GM18867 (cell line): ENCODE data around the gene DDX20.
"Not testable (repeated sequence)": the region's sequence is repeated elsewhere in the genome, so short reads cannot be mapped to it uniquely, and the experiment has no call there.

Experiments
- ATAC-seq: cut with Tn5 transposase; IDR thresholded peaks from one replicate; pipeline ENCODE4 v1.9.1; 2021; ENCODE audit warnings: mild to moderate bottlenecking, moderate library complexity; ENCODE audit not compliant: unreplicated experiment

The DDX20 gene

GRCh38 chr1:111732718-111733117 lies 23.0 kb upstream of the DDX20 start:
- no peak for ATAC-seq

DNA sequence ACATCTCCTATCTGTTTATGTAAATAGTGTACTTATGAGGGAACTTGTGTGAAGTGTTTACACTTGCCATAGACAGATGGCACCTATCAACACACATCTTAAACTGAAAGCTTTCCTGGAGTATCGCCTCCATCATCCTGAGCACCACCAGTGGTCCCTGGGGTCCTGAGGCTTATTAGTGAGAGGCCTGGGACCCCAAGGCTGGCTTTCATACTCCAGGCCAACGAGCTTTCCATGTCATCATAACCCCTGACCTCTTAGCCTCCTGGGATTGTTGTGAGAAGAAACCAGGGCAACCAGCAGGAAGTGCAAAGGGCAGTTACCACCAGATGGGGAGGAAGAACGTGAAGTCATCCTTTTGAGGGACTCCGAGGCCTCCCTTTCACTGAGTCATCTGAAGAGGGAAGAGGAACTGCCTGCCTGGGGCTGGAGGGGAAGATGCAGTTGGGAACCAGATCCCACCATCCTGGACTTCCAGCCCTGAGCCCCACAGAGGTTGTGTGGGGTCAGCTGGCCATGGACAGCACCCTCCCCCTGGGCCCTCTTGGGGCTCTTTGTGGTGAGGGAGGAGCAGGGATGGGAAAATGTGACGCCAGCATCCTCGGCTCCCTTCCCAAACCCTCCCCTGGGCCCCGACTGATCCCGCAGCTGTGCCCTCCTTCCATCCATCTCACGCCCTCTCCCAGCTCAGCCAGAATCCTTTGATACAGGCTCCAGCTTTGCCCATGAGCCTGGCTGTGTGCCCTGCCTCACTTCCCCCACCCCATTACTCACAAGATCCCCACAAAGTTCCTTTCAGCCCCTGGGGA lies 22.3 kb upstream of the DDX20 start:
- no peak for ATAC-seq

DNA sequence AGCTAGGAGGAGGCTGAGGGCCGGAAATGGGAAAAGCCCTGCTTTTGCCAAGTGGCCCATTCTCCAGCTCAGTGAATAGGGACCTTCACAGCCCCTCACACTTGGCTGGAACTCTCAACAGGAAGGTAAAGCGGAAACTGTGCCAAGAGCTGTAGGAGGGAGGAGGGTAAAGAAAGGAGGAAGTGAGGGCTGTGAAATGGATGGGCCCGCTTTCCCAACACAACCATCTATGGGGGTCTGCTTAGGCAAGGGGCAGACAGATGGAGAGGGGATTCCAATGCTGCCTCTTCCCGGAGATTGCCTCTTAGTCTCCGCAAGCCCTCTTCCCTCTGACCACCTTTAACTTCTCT lies 21.7 kb upstream of the DDX20 start:
- ATAC-seq = no peak

DNA sequence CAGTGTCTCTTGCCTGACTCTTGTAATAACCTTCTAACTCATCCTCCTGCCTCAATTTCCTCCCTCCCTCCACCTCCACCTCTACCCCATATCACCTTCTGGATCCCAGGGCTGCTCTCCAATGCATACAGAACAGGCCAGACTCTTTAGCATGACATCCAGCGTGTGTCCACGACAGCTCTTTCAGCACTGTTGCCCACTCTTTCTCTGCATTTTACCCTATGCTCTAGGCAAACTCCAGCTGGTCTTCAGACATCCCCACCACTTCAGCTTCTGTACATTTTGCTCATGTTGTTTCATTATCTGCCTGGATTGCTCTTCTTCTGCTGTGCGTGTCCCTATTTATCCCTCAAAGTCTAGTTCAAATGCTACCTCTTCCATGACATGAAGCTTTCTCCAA lies 21.3 kb upstream of the DDX20 start:
- no peak for ATAC-seq

GRCh38 chr1:111734856-111735255 lies 20.8 kb upstream of the DDX20 start:
- ATAC-seq = no peak

- ATAC-seq = no peak
Observed at GRCh38 chr1:111735321-111735720, 20.4 kb upstream of the DDX20 start.

GRCh38 chr1:111735858-111736544 lies 19.7 kb upstream of the DDX20 start:
- no peak for ATAC-seq

DNA sequence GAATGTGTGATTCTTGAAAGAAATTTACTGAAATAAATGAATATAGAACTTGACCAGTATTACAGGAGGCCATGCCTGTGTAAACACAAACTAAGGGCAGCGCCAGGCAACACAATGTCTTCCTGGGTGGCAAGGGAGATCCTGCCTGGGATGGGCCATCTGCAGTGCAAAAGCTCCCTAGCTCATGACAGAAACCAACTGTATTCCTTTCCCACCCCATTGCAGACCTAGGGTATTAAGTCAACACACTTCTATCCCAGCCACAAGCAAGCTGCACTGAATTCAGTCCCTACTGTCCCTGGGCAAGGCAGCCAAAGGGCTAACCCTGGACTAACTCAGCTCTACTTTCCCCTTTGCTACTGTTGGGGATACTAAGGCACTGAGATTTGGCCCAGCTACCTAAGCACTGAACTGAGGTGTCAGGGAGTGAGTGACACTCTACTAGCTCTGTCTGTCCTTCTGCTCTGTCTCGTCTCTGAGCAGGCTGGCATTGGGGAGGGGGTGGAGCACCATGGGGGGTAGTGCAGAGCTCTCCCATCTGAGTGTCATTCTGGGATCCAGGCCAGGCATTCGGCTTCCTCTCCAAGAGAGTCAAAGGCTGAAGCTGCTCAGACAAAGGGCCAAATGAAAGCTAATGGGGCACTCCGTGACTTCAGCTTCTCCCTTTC lies 19.0 kb upstream of the DDX20 start:
- no peak for ATAC-seq

- no peak for ATAC-seq
Observed at GRCh38 chr1:111737216-111738132, 18.2 kb upstream of the DDX20 start.

GRCh38 chr1:111738133-111738435 lies 17.6 kb upstream of the DDX20 start:
- no peak for ATAC-seq

- peak; percentile 52 for ATAC-seq
Observed at GRCh38 chr1:111738436-111739193, 17.1 kb upstream of the DDX20 start.

DNA sequence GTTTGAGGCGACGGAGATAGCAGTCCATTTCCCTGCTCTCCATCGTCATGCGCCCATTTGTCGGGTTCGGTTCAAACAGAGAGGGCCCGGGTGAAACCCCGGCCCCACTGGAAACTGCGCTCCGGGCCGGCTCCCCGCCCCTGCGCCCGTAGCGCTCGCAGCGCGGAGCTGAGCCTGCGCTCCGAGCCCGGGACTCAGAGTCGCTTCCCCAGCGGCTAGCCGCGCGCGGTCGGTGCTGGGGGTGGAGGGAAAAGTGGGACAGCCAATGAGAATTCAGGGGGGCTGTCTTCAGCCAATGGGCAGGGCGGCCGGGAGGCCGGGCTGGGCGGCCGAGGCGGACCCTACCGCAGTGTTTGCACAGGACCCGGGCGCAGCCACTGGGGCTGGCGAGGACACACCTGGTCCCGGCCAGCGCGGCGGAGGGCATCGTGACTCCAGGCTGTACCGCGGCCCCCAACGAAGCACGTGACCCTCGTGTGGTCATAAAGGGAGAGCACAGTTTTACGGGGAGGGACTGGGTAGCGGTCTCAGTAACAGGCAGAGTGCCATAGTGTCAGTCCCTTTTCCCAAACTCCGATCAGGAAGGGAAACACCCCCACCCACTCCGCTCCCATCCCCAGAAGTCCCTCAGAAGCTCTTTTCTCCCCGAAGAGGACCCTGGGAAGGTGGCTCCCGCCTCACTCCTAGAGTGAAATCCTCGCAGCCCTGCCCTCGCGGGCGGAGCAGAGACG lies 16.3 kb upstream of the DDX20 start, which contains the start of gene INKA2:
TSS of gene INKA2 (minus strand) at position 202 of the 731 bp plus-strand sequence. CDS start at position 49, 153 bp downstream.
- ATAC-seq = peak; percentile 83

- ATAC-seq = no peak
Observed at GRCh38 chr1:111739925-111740765, 15.6 kb upstream of the DDX20 start.

DNA sequence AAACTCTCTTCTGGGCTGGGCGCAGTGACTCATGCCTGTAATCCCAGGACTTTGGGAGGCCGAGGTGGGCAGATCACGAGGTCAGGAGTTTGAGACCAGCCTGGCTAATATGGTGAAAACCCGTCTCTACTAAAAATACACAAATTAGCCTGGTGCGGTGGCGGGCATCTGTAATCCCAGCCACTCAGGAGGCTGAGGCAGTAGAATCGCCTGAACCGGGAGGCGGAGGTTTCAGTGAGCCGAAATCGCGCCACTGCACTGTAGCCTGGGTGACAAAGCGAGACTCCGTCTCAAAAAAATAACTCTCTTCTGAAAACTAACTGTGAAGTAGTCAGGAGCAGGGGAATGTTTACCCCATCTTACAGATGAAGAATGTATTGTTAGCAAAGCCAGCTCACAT lies 13.4 kb upstream of the DDX20 start:
- ATAC-seq = not testable (repeated sequence)

- no peak for ATAC-seq
Observed at GRCh38 chr1:111742938-111743549, 12.7 kb upstream of the DDX20 start.

- no peak for ATAC-seq
Observed at GRCh38 chr1:111743679-111744101, 12.0 kb upstream of the DDX20 start.

- ATAC-seq = no peak
Observed at GRCh38 chr1:111745675-111746613, 9.8 kb upstream of the DDX20 start.
